Loucy (cell line): ENCODE results near the gene CYTL1.
"Not testable (repeated sequence)": the region's sequence is repeated elsewhere in the genome, so short reads cannot be mapped to it uniquely, and the experiment has no call there.

Source experiments
- H2AFZ ChIP-seq: fragments of 200-600 bp; sonication (generic); 2 replicates; pipeline ENCODE4 v1.6.0; 2016; ENCODE audit warnings: antibody characterized with exemption, mild to moderate bottlenecking, low read length, moderate library complexity
- H3F3A ChIP-seq: fragments of 200-600 bp; 2 replicates; pipeline ENCODE4 v1.6.0; 2016; ENCODE audit warnings: antibody characterized with exemption, low read depth, mild to moderate bottlenecking
- H3K27me3 ChIP-seq: fragments of 200-600 bp; sonication (generic); 2 replicates; pipeline ENCODE4 v1.6.1; 2014; ENCODE audit warnings: low read length, mild to moderate bottlenecking; ENCODE audit not compliant: insufficient read depth, poor library complexity, severe bottlenecking
- H3K36me3 ChIP-seq: fragments of 200-600 bp; sonication (generic); 2 replicates; pipeline ENCODE4 v1.6.1; 2016; ENCODE audit warnings: low read length; ENCODE audit not compliant: insufficient read depth
- H3K4me1 ChIP-seq: fragments of 200-600 bp; sonication (generic); 2 replicates; pipeline ENCODE4 v1.5.1; 2014; ENCODE audit warnings: low read length, mild to moderate bottlenecking; ENCODE audit not compliant: insufficient read depth, poor library complexity, severe bottlenecking
- H3K4me2 ChIP-seq: fragments of 200-600 bp; sonication (generic); 2 replicates; pipeline ENCODE4 v1.6.0; 2014; ENCODE audit warnings: antibody characterized with exemption, low read length, low read depth, mild to moderate bottlenecking; ENCODE audit not compliant: poor library complexity, severe bottlenecking
- H3K4me3 ChIP-seq: fragments of 200-600 bp; sonication (generic); 2 replicates; pipeline ENCODE4 v1.5.1; 2014; ENCODE audit warnings: low read length, mild to moderate bottlenecking, mixed read lengths; ENCODE audit not compliant: poor library complexity, severe bottlenecking
- H3K79me2 ChIP-seq: fragments of 200-600 bp; sonication (generic); 2 replicates; pipeline ENCODE4 v1.6.1; 2014; ENCODE audit warnings: low read length; ENCODE audit not compliant: insufficient read depth
- H3K9ac ChIP-seq: fragments of 200-600 bp; sonication (generic); 2 replicates; pipeline ENCODE4 v1.6.0; 2014; ENCODE audit warnings: mild to moderate bottlenecking, low read depth, low read length, moderate library complexity; ENCODE audit not compliant: poor library complexity, severe bottlenecking
- H3K9me2 ChIP-seq: fragments of 200-600 bp; sonication (generic); replicated peaks from 2 replicates; pipeline ENCODE4 v1.6.1; 2016; ENCODE audit warnings: low read depth, low read length, mixed read lengths
- H3K9me3 ChIP-seq: fragments of 200-600 bp; sonication (generic); 2 replicates; pipeline ENCODE4 v1.6.1; 2014; ENCODE audit warnings: mild to moderate bottlenecking, antibody characterized with exemption, low read length, low read depth; ENCODE audit not compliant: insufficient read depth
- H4K20me1 ChIP-seq: fragments of 200-600 bp; sonication (generic); 2 replicates; pipeline ENCODE4 v1.6.0; 2014; ENCODE audit warnings: antibody characterized with exemption, low read length, mild to moderate bottlenecking; ENCODE audit not compliant: insufficient read depth, poor library complexity, severe bottlenecking
- CTCF ChIP-seq: fragments of 200-600 bp; sonication (generic); conservative IDR thresholded peaks from 2 replicates; pipeline ENCODE4 v1.5.1; 2014; ENCODE audit warnings: mild to moderate bottlenecking, antibody characterized with exemption, low read length
- EZH2phosphoT487 ChIP-seq: fragments of 200-600 bp; IDR thresholded peaks from 2 replicates; pipeline ENCODE4 v1.6.1; 2018; ENCODE audit warnings: antibody characterized with exemption, mild to moderate bottlenecking, moderate library complexity, borderline replicate concordance

CYTL1 gene

GRCh38 chr4:5012244-5012898 is 6.9 kb downstream of the CYTL1 start:
- H4K20me1 ChIP-seq, result no peaks in the 10 kb centered on the region
- no peaks in the 10 kb centered on the region for H3K9me2 ChIP-seq
- H3K9ac ChIP-seq, result no peak overlapping the region
- no peaks in the 10 kb centered on the region for H3K36me3 ChIP-seq
- H2AFZ ChIP-seq, result no peak overlapping the region
- no peaks in the 10 kb centered on the region for H3K27me3 ChIP-seq
- no peaks in the 10 kb centered on the region for H3F3A ChIP-seq
- H3K4me3 ChIP-seq, result no peak overlapping the region
- H3K4me1 ChIP-seq, result no peaks in the 10 kb centered on the region
- no peak overlapping the region for H3K4me2 ChIP-seq
- H3K9me3 ChIP-seq, result no peaks in the 10 kb centered on the region; the same call in 1 of the 2 replicates
- TF ChIP-seq EZH2phosphoT487, result no peak
- TF ChIP-seq CTCF, result no peak
- no peaks in the 10 kb centered on the region for H3K79me2 ChIP-seq

GRCh38 chr4:5010984-5011383 is 8.3 kb downstream of the CYTL1 start:
- no peaks in the 10 kb centered on the region for H3K4me1 ChIP-seq
- TF ChIP-seq CTCF (no peak), EZH2phosphoT487 (no peak)
- no peaks in the 10 kb centered on the region for H3F3A ChIP-seq
- H3K9me3 ChIP-seq, result no peaks in the 10 kb centered on the region; the same call in 1 of the 2 replicates
- H3K79me2 ChIP-seq, result no peaks in the 10 kb centered on the region
- H3K4me3 ChIP-seq, result no peak overlapping the region
- H3K9ac ChIP-seq, result no peak overlapping the region
- no peaks in the 10 kb centered on the region for H3K36me3 ChIP-seq
- no peaks in the 10 kb centered on the region for H3K27me3 ChIP-seq
- H3K9me2 ChIP-seq, result no peaks in the 10 kb centered on the region
- H3K4me2 ChIP-seq, result no peak overlapping the region
- no peaks in the 10 kb centered on the region for H4K20me1 ChIP-seq
- no peak overlapping the region for H2AFZ ChIP-seq

- H3K4me3 ChIP-seq, result no peak overlapping the region
- no peak overlapping the region for H3K9ac ChIP-seq
- no peaks in the 10 kb centered on the region for H3K79me2 ChIP-seq
- H3K36me3 ChIP-seq, result no peaks in the 10 kb centered on the region
- H3K9me2 ChIP-seq, result no peaks in the 10 kb centered on the region
- H3K9me3 ChIP-seq, result no peaks in the 10 kb centered on the region; the same call in 1 of the 2 replicates
- H2AFZ ChIP-seq, result no peak overlapping the region
- H3F3A ChIP-seq, result no peaks in the 10 kb centered on the region
- no peak overlapping the region for H3K4me2 ChIP-seq
- H3K4me1 ChIP-seq, result no peaks in the 10 kb centered on the region
- H3K27me3 ChIP-seq, result no peaks in the 10 kb centered on the region
- H4K20me1 ChIP-seq, result no peaks in the 10 kb centered on the region
- TF ChIP-seq EZH2phosphoT487 (no peak), CTCF (no peak)
Measured at GRCh38 chr4:5009796-5010195, 9.5 kb downstream of the CYTL1 start.

- H3K79me2 ChIP-seq, H2AFZ ChIP-seq, H3K36me3 ChIP-seq, H3K27me3 ChIP-seq, H3K4me2 ChIP-seq, H3K9me2 ChIP-seq, H4K20me1 ChIP-seq, H3K4me3 ChIP-seq, H3K9ac ChIP-seq, H3F3A ChIP-seq, H3K4me1 ChIP-seq, H3K9me3 ChIP-seq: not testable (repeated sequence)
Measured at GRCh38 chr4:5006932-5007331, 12.3 kb downstream of the CYTL1 start.
